Lower leg skin (tissue), 4 donors: Measurements from ENCODE around the gene FAM228B. TPM values are rescaled to one million over a fixed set of nuclear protein-coding genes. Genes with fewer than 3 reads are reported as not detected.
"Not testable (repeated sequence)": the region's sequence is repeated elsewhere in the genome, so short reads cannot be mapped to it uniquely, and the experiment has no call there.

ENCODE experiments used
- DNase-seq, 2 donors: peaks; one replicate each; pipeline ENCODE4 v3.0.0-alpha.2; 2019; ENCODE audit warnings: low spot score in 2 of 2
- H3K4me3 ChIP-seq: fragments of 200-600 bp; sonication (generic); 2 replicates; pipeline ENCODE4 v1.5.1; 2017; ENCODE audit warnings: mild to moderate bottlenecking, low read depth; ENCODE audit not compliant: poor library complexity, severe bottlenecking
- CTCF ChIP-seq, 3 donors: fragments of 450-650 bp; IDR thresholded peaks; one replicate each; pipeline ENCODE4 v1.5.1; 2016; ENCODE audit warnings: antibody characterized with exemption in 3 of 3, mild to moderate bottlenecking in 3 of 3, moderate library complexity in 2 of 3
- POLR2A ChIP-seq, 2 donors: fragments of 450-650 bp; IDR thresholded peaks; one replicate each; pipeline ENCODE4 v1.6.1; 2016 to 2017; ENCODE audit warnings: antibody characterized with exemption in 2 of 2, mild to moderate bottlenecking in 1 of 2, moderate library complexity in 1 of 2
- whole genome bisulfite sequencing, 2 donors: methylation state at CpG; one replicate each; pipeline ENCODE4 v1.1.5; 2018; 5-methylcytosine and 5-hydroxymethylcytosine counted together
- intact Hi-C: fragments of 100-400 bp; cut with DNase I; formaldehyde crosslinking; loops from one replicate; pipeline ENCODE4 v1.15.0; 2023; ENCODE audit warnings: low total_unique reads
- total RNA-seq, 4 donors: library from RNA; depleted of rRNA; stranded (reverse); fragments of >200 nt; gene quantifications; one replicate each; pipeline ENCODE4 v1.1.0, GENCODE V29; 2016

The FAM228B gene
- total RNA-seq, 4 donors from 2014 or later: 2.8 to 15.1 (median 4.6) TPM

- intact Hi-C loops: no loop called here
- TF ChIP-seq POLR2A (IDR thresholded peaks at IDR 0.05) (no peak), CTCF (IDR thresholded peaks at IDR 0.05) (no peak)
- no peak overlapping the region for H3K4me3 ChIP-seq
- 62 to 93% methylated on average over 1 of the region's 1 CpG for WGBS, 2 donors
- DNase-seq: no peak
These were observed 15.9 kb upstream of the FAM228B start for GRCh38 chr2:24107336-24107735.

DNA sequence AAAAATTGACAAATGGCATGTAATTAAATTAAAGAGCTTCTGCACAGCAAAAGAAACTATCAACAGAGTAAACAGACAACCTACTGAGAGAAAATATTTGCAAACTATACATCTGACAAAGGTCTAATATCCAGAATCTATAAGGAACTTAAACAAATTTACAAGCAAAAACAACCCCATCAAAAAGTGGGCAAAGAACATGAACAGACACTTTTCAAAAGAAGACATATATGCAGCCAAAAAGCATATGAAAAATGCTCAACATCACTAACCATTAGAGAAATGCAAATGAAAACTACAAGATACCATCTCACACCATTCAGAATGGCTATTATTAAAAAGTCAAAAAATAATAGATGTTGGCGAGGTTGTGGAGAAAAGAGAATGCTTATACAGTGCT lies 13.8 kb upstream of the FAM228B start:
- DNase-seq, intact Hi-C loops, H3K4me3 ChIP-seq: not testable (repeated sequence)
- WGBS, 2 donors: 95 to 100% methylated on average over 1 of the region's 1 CpG

DNA sequence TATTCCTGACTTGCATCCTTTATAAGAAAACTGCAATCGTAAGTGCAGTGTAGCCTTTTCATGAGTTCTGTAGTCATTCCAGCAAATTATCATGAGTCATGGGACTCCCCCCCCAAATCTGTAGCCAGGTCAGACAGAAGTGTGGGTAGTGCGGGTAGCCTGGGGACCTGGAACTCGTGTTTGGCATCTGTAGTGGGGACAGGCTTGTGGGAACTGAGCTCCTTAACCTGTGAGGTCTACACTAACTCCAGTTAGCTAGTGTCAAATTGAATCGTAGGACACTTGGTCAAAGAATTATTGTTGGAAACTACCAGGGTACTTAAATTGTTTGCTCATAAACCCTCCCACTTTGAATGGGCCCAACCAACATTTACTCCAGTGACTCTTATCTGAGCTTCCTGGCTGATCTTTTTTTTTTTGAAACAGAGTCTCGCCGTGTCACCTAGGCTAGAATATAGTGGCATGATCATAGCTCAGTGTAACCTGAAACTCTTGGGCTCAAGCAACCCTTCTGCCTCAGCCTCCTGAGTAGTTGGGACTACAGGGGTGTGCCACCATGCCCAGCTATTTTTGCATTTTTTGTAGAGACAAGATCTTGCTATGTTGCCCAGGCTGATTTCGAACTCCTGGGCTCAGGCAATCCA lies 12.5 kb upstream of the FAM228B start:
- 71 to 85% methylated on average over 7 of the region's 7 CpGs for WGBS, 2 donors

GRCh38 chr2:24111407-24111901 lies 11.8 kb upstream of the FAM228B start:
- H3K4me3 ChIP-seq: no peak overlapping the region
- TF ChIP-seq CTCF (IDR thresholded peaks at IDR 0.05) (no peak), POLR2A (IDR thresholded peaks at IDR 0.05) (no peak)
- intact Hi-C loops: no loop called here
- DNase-seq: no peak
- WGBS, 2 donors: 70 to 74% methylated on average over 2 of the region's 2 CpGs

More for the DNA sequence above, 12.5 kb upstream of the FAM228B start:
- intact Hi-C loops: no loop called here
- no peak overlapping the region for H3K4me3 ChIP-seq
- DNase-seq: no peak
- TF ChIP-seq POLR2A (IDR thresholded peaks at IDR 0.05) (no peak), CTCF (IDR thresholded peaks at IDR 0.05) (no peak)

DNA sequence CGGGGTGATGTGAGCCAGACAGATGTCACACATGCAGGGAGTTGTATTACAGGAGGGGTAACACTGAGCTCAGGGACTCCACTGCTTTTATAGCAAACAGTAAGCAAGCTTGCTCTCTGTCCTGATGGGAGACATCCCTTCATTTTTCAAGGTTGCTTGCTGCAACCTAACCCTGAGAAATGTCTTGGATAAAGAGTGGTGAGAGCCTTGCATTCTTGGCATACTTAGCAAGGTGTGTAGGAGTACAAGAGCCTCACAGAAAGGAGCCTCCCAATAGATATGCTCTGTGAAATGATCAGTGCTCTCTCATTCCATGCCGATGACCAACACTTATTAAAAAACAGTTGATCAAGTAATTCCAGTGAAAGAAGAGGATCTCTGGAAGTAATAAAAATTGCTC lies 8.2 kb upstream of the FAM228B start:
- WGBS, 2 donors: 43 to 44% methylated on average over 2 of the region's 2 CpGs
- no peak overlapping the region for H3K4me3 ChIP-seq
- TF ChIP-seq CTCF (IDR thresholded peaks at IDR 0.05) (no peak), POLR2A (IDR thresholded peaks at IDR 0.05) (no peak)
- intact Hi-C loops: no loop called here
- DNase-seq: no peak

DNA sequence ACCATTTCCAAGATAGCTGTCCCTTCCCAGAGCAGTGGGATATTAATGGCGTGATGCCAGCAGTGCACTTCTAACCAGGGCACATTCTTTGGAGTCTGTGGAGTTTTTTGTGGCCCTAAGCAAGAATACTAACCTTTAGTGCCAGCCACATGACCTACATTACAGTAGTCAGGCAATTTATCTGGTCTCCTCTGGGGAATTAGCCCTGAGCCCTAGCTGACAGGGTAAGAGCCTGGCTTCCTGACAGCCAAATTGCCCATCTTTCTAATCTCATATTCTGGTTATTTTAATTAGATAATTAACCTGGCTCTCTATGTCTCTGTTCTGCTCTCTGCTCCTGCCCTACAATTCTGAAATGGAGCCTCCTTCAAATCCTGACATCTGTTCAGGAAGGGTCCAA lies 5.4 kb upstream of the FAM228B start:
- no peak for TF ChIP-seq CTCF (IDR thresholded peaks at IDR 0.05)
- no peak for TF ChIP-seq POLR2A (IDR thresholded peaks at IDR 0.05)
- H3K4me3 ChIP-seq: no peak overlapping the region
- DNase-seq: no peak
- intact Hi-C loops: no loop called here
- WGBS, 2 donors: 77 to 88% methylated on average over 1 of the region's 1 CpG
